Endothelial cell of umbilical vein (primary cell): ENCODE data around the gene C4orf51. TPM values are rescaled to one million over a fixed set of nuclear protein-coding genes. Genes with fewer than 3 reads are reported as not detected.

ENCODE experiments used
- BruUV-seq: library from RNA; stranded (reverse); fragments of 400-500 nt; replicated peaks from 2 replicates; lab custom pipeline; 2021; lab: Mats Ljungman, UMichigan
- CTCF ChIA-PET: fragments of 300-600, 350-600 bp; sonication (Branson Sonifier 250); formaldehyde crosslinking; loops from one replicate; lab custom pipeline; 2021; ENCODE audit warnings: antibody characterized with exemption, inconsistent platforms; lab: Charles Lee
- POLR2A ChIA-PET: fragments of 300-600, 350-600 bp; sonication (Branson Sonifier 250); formaldehyde crosslinking; loops from one replicate; lab custom pipeline; 2021; ENCODE audit warnings: antibody characterized with exemption, inconsistent platforms; lab: Charles Lee
- DNase-seq: peaks from one replicate; pipeline ENCODE4 v3.0.0-alpha.2; 2011; ENCODE audit warnings: low read depth, low spot score
- FAIRE-seq: peaks from 2 replicates; lab custom pipeline; 2011; peaks lifted over from hg19 to GRCh38; lab: Jason Lieb, UNC
- H2AFZ ChIP-seq: 2 replicates; pipeline ENCODE4 v1.6.0; 2012; ENCODE audit warnings: low read depth, low read length, control low read depth, inconsistent platforms
- H3K27ac ChIP-seq: 2 replicates; pipeline ENCODE4 v1.5.1; 2011; ENCODE audit warnings: low read depth, mild to moderate bottlenecking, control low read depth, low read length, moderate library complexity; ENCODE audit not compliant: insufficient read depth
- H3K27me3 ChIP-seq, 2 experiments: 2 replicates each; pipeline versions ENCODE4 v1.6.0 to v1.6.1; 2011; ENCODE audit warnings: low read length in 2 of 2, mixed read lengths in 1 of 2; ENCODE audit not compliant: control insufficient read depth in 2 of 2, insufficient read depth in 2 of 2
- H3K36me3 ChIP-seq, 2 experiments: 2 replicates in 1 of 2; 3 replicates in 1 of 2; pipeline ENCODE4 v1.5.1; 2011; ENCODE audit warnings: low read length in 2 of 2, mild to moderate bottlenecking in 1 of 2, moderate library complexity in 1 of 2; ENCODE audit not compliant: control insufficient read depth in 2 of 2, insufficient read depth in 2 of 2; ENCODE audit errors: extremely low read depth in 1 of 2
- H3K4me1 ChIP-seq: 3 replicates; pipeline ENCODE4 v1.5.1; 2011; ENCODE audit warnings: mild to moderate bottlenecking, low read length; ENCODE audit not compliant: control insufficient read depth, insufficient read depth; ENCODE audit errors: extremely low read depth
- H3K4me2 ChIP-seq: 2 replicates; pipeline ENCODE4 v1.6.1; 2011; ENCODE audit warnings: low read length, control low read depth, mixed read lengths; ENCODE audit not compliant: insufficient read depth
- H3K4me3 ChIP-seq, 3 experiments: fragments of 200-600 bp in 1 of 3; sonication (generic), shearing (Covaris generic) in 1 of 3; replicated peaks in 1 of 3; 2 replicates each; pipeline ENCODE4 v1.5.1; 2011 to 2016; ENCODE audit warnings: control low read depth in 3 of 3, low read length in 3 of 3, mild to moderate bottlenecking in 2 of 3, inconsistent platforms in 1 of 3, low read depth in 1 of 3, moderate library complexity in 1 of 3; ENCODE audit not compliant: insufficient read depth in 1 of 3
- H3K79me2 ChIP-seq: 2 replicates; pipeline ENCODE4 v1.6.0; 2012; ENCODE audit warnings: low read length, inconsistent platforms; ENCODE audit not compliant: control insufficient read depth, insufficient read depth
- H3K9ac ChIP-seq: replicated peaks from 2 replicates; pipeline ENCODE3; 2011; ENCODE audit warnings: low read length, control low read depth; ENCODE audit not compliant: insufficient read depth; ENCODE audit errors: extremely low read depth
- H3K9me1 ChIP-seq: replicated peaks from 3 replicates; pipeline ENCODE4 v1.6.0; 2011; ENCODE audit warnings: mild to moderate bottlenecking, low read length; ENCODE audit not compliant: control insufficient read depth, insufficient read depth; ENCODE audit errors: extremely low read depth
- H3K9me3 ChIP-seq: replicated peaks from 2 replicates; pipeline ENCODE4 v1.5.1; 2012; ENCODE audit warnings: low read length, inconsistent platforms; ENCODE audit not compliant: control insufficient read depth, insufficient read depth
- H4K20me1 ChIP-seq: replicated peaks from 2 replicates; pipeline ENCODE3; 2011; ENCODE audit warnings: mild to moderate bottlenecking, low read length; ENCODE audit not compliant: control insufficient read depth, insufficient read depth; ENCODE audit errors: extremely low read depth
- EZH2 ChIP-seq: IDR thresholded peaks from 2 replicates; pipeline ENCODE4 v1.6.1; 2012; ENCODE audit warnings: borderline replicate concordance, low read depth, mild to moderate bottlenecking, moderate library complexity, low read length, inconsistent platforms; ENCODE audit not compliant: severe bottlenecking
- FOS ChIP-seq: IDR thresholded peaks from 2 replicates; pipeline ENCODE4 v1.6.1; 2011; ENCODE audit warnings: mild to moderate bottlenecking, low read length, moderate library complexity, borderline replicate concordance; ENCODE audit not compliant: insufficient read depth
- GATA2 ChIP-seq: IDR thresholded peaks from 2 replicates; pipeline ENCODE4 v1.7.0; 2011; ENCODE audit warnings: low read depth, mild to moderate bottlenecking, moderate library complexity, mixed read lengths, low read length; ENCODE audit not compliant: insufficient read length, insufficient read depth
- JUN ChIP-seq: IDR thresholded peaks from 2 replicates; pipeline ENCODE4 v1.6.1; 2011; ENCODE audit warnings: borderline replicate concordance, low read depth; ENCODE audit not compliant: insufficient read length, insufficient read depth
- MYC ChIP-seq: IDR thresholded peaks from one replicate; pipeline ENCODE4 v1.6.1; 2011; ENCODE audit warnings: mild to moderate bottlenecking, low read depth, low read length
- POLR2A ChIP-seq: IDR thresholded peaks from 2 replicates; pipeline ENCODE4 v1.6.1; 2012; ENCODE audit warnings: low read depth, mild to moderate bottlenecking, control low read depth, low read length
- POLR2AphosphoS5 ChIP-seq: IDR thresholded peaks from 2 replicates; pipeline ENCODE4 v1.6.1; 2012; ENCODE audit warnings: low read depth, mild to moderate bottlenecking, control low read depth, low read length, moderate library complexity; ENCODE audit not compliant: insufficient read depth
- dilution Hi-C: fragments of 300-500 bp; cut with MboI; formaldehyde crosslinking; loops from one replicate; pipeline ENCODE4 v1.15.0; 2019; ENCODE audit warnings: low sequenced_read_pairs; ENCODE audit not compliant: extremely low pct_ligation_motif_present
- intact Hi-C: fragments of 100-400 bp; cut with micrococcal nuclease; formaldehyde crosslinking; loops from one replicate; pipeline ENCODE4 v1.10.0; 2022
- polyA plus RNA-seq, 4 experiments: library from polyadenylated mRNA; depleted of rRNA in 3 of 4; stranded (reverse) in 3 of 4; unstranded in 1 of 4; fragments of >200 nt; gene quantifications; 2 replicates each; pipeline versions ENCODE4 v1.2.1 to v1.2.3, GENCODE V29; 2011 to 2012; ENCODE audit warnings: missing spikeins in 1 of 4
- total RNA-seq: library from RNA; stranded (reverse); gene quantifications from 2 replicates; pipeline ENCODE4 v1.2.3, GENCODE V29; 2021
- TF ChIP-seq, protein P1 (sequence below), 2 donors: IDR thresholded peaks; 1 replicate in 1 of 2; 2 replicates in 1 of 2; pipeline ENCODE4 v1.5.1; 2011; ENCODE audit warnings: low read length in 2 of 2, mild to moderate bottlenecking in 2 of 2, moderate library complexity in 2 of 2, control low read depth in 1 of 2, inconsistent platforms in 1 of 2, low read depth in 1 of 2; ENCODE audit not compliant: insufficient read depth in 1 of 2; ENCODE audit errors: extremely low read depth in 1 of 2
- TF ChIP-seq, protein P2 (sequence below): IDR thresholded peaks from 2 replicates; pipeline ENCODE4 v1.6.1; 2011; ENCODE audit not compliant: insufficient read depth, insufficient read length

C4orf51 gene
- total and polyA plus RNA-seq, 2 donors (not counting 3 experiments of a cell fraction or from before 2014, with no cell fraction given): not detected

DNA sequence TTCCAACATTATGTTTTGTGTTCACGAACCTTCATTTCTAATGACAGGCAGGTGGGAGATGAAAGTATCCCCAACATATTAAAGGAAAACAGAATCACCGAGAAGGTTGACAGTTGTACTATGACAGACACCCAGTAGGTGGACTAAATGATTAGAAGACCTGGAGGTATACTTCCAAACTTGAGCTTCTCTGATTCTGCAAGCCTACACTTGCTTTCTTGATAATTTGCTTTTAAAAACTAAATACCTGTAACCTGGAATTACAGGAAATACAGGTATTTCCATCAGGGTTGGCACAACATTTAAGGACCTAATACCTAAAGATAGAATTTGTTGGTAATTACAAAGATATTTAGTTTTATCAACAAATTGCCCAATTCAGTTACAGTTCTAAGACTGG, 43.4 kb downstream of the C4orf51 start:
- BruUV-seq: no TSS peak
- CTCF ChIA-PET: interaction anchor here (0.6 to 1.6 kb wide), 7 partner anchors 10 to 372 kb away, joined by 3 to 5 read pairs (median 3); no protein-coding TSS in a partner anchor
- POLR2A ChIA-PET: no interaction called here
- Histone ChIP-seq H3K36me3 (no peaks in the 10 kb centered on the region), H3K27ac (no peak overlapping the region), H3K9ac (no peak overlapping the region), H3K4me1 (no peaks in the 10 kb centered on the region), H3K4me2 (no peak overlapping the region), H3K4me3 (no peak overlapping the region), H3K9me1 (no peaks in the 10 kb centered on the region), H2AFZ (no peak overlapping the region), H3K9me3 (no peaks in the 10 kb centered on the region), H3K27me3 (peaks cover 4 to 5% of the 10 kb centered on the region in 2 experiments), H4K20me1 (no peaks in the 10 kb centered on the region), H3K79me2 (no peaks in the 10 kb centered on the region)
- TF ChIP-seq JUN: no peak
- dilution Hi-C loops: no loop called here
- intact Hi-C loops: no loop called here
- no peak for DNase-seq
- no peak for FAIRE-seq

DNA sequence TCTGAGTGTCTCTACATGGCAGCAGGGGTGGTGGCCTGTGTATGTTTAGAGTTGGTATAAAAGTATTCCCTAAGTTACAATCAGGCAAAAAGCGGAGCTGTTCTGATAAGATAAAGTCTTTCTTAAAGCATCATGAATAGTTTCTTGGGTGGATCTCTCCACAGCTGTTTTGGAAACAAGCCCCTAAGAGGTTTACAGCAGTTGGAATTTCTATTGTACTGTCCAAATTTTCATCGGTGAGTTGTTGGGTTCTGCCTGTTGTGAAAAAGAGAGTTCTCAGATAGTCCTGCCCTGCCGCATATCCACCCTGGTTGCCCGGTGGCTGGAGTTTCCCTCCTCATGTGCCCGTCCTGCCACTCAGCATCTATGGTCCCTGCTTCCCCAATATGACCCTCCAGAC, 50.1 kb downstream of the C4orf51 start:
- dilution Hi-C loops (no loop called here), intact Hi-C loops (loop anchor here (5.0 kb wide), 3 partner anchors 248 to 607 kb away; partner anchors contain the start of genes LSM6 and SMAD1)
- no peaks in the 10 kb centered on the region for H3K79me2 ChIP-seq
- H3K4me2 ChIP-seq: no peak overlapping the region
- peaks cover 22% of the 10 kb centered on the region for H3K4me1 ChIP-seq
- ChIA-PET POLR2A (no interaction called here), CTCF (no interaction called here)
- FAIRE-seq: no peak
- no peaks in the 10 kb centered on the region for H3K36me3 ChIP-seq
- H3K27me3 ChIP-seq: no peaks in the 10 kb centered on the region
- H3K9me3 ChIP-seq: no peaks in the 10 kb centered on the region
- H3K9me1 ChIP-seq: no peaks in the 10 kb centered on the region
- no peaks in the 10 kb centered on the region for H4K20me1 ChIP-seq
- no peak overlapping the region for H2AFZ ChIP-seq
- DNase-seq: no peak
- no peak overlapping the region for H3K9ac ChIP-seq
- BruUV-seq: no TSS peak
- no peak for TF ChIP-seq GATA2
- TF ChIP-seq, protein P1, sequence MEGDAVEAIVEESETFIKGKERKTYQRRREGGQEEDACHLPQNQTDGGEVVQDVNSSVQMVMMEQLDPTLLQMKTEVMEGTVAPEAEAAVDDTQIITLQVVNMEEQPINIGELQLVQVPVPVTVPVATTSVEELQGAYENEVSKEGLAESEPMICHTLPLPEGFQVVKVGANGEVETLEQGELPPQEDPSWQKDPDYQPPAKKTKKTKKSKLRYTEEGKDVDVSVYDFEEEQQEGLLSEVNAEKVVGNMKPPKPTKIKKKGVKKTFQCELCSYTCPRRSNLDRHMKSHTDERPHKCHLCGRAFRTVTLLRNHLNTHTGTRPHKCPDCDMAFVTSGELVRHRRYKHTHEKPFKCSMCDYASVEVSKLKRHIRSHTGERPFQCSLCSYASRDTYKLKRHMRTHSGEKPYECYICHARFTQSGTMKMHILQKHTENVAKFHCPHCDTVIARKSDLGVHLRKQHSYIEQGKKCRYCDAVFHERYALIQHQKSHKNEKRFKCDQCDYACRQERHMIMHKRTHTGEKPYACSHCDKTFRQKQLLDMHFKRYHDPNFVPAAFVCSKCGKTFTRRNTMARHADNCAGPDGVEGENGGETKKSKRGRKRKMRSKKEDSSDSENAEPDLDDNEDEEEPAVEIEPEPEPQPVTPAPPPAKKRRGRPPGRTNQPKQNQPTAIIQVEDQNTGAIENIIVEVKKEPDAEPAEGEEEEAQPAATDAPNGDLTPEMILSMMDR (IDR thresholded peaks at IDR 0.05; ENCODE audit: extremely low read depth in 1 of 2, insufficient read depth in 1 of 2, low read depth in 1 of 2, low read length in 2 of 2): no peak
- no peak for TF ChIP-seq POLR2A
- no peak for TF ChIP-seq POLR2AphosphoS5
- TF ChIP-seq FOS: no peak
- TF ChIP-seq EZH2: no peak
- no peak for TF ChIP-seq JUN
- TF ChIP-seq, protein P2, sequence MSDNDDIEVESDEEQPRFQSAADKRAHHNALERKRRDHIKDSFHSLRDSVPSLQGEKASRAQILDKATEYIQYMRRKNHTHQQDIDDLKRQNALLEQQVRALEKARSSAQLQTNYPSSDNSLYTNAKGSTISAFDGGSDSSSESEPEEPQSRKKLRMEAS: no peak
- no peak for TF ChIP-seq MYC
- H3K27ac ChIP-seq: no peak overlapping the region
- H3K4me3 ChIP-seq: no peak overlapping the region
